Rectal smooth muscle tissue (tissue), 1 donor: ENCODE results near the gene GNAT1.
"Not testable (repeated sequence)": the region's sequence is repeated elsewhere in the genome, so short reads cannot be mapped to it uniquely, and the experiment has no call there.

Source experiments
- H3K27ac ChIP-seq: one replicate; pipeline ENCODE4 v1.7.0; 2013; ENCODE audit warnings: low read depth, low read length, inconsistent platforms
- H3K27me3 ChIP-seq: one replicate; pipeline ENCODE4 v1.7.0; 2013; ENCODE audit warnings: low read length; ENCODE audit not compliant: control insufficient read depth, insufficient read depth
- H3K36me3 ChIP-seq: one replicate; pipeline ENCODE4 v1.7.0; 2013; ENCODE audit warnings: low read length; ENCODE audit not compliant: control insufficient read depth, insufficient read depth
- H3K4me1 ChIP-seq: one replicate; pipeline ENCODE4 v1.7.0; 2013; ENCODE audit warnings: low read length; ENCODE audit not compliant: control insufficient read depth, insufficient read depth
- H3K4me3 ChIP-seq: one replicate; pipeline ENCODE4 v1.7.0; 2013; ENCODE audit warnings: low read length
- H3K9ac ChIP-seq: one replicate; pipeline ENCODE4 v1.7.0; 2013; ENCODE audit warnings: low read length

The GNAT1 gene

GRCh38 chr3:50236484-50237132 is 45.2 kb downstream of the GNAT1 start:
- Histone ChIP-seq H3K4me3 (peak overlapping the region; percentile 96), H3K27ac (peak overlapping the region; percentile 86), H3K36me3 (no peaks in the 10 kb centered on the region), H3K9ac (peak overlapping the region; percentile 71), H3K4me1 (peaks cover 24% of the 10 kb centered on the region), H3K27me3 (no peaks in the 10 kb centered on the region)

- peak overlapping the region; percentile 71 for H3K9ac ChIP-seq
- peaks cover 24% of the 10 kb centered on the region for H3K4me1 ChIP-seq
- H3K27ac ChIP-seq: peak overlapping the region; percentile 86
- H3K36me3 ChIP-seq: no peaks in the 10 kb centered on the region
- H3K27me3 ChIP-seq: no peaks in the 10 kb centered on the region
- peak overlapping the region; percentile 96 for H3K4me3 ChIP-seq
These were observed 45.8 kb downstream of the GNAT1 start for GRCh38 chr3:50237133-50237651.

DNA sequence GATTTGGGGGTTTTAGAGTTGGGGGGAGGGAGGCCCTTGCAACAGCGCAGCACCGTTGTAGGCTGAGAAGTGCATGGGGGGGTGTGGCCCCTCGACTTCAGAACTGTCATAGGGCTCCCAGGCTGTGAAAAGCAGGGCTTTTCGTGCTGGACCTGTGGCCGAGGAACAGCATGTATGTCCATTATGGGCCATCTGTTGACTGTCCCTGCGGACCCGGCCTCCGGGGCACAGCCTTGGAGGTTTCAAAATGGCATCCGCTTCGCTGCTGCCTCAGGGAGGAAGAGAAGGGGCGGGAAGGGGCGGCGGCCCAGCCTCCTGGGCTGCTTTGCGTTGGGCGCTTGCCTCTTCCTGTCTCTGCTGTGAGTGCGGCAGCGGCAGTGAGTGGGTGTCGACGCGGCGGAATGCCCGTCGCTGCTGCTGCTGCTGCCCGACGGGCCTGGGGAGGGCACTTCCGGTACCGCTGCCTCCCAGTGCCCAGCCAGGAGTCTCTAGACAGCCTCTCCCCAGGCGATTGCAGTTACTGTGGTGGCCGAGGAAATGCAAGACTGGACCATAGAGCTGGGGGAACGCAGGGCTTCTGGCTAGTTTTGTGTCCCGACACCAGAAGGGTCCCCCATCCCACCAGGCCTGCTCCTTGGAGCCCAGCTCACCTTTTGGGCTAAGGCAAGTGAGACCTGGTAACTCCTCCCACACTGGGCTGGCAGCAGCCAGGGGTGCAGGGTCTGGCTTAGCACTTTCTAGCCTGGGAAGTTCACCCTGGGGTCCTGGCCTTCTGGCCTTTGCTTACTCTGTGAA is 46.5 kb downstream of the GNAT1 start:
- Histone ChIP-seq H3K27me3 (no peaks in the 10 kb centered on the region), H3K4me1 (peaks cover 24% of the 10 kb centered on the region), H3K4me3 (peak overlapping the region; percentile 96), H3K9ac (peak overlapping the region; percentile 71), H3K27ac (peak overlapping the region; percentile 86), H3K36me3 (no peaks in the 10 kb centered on the region)

DNA sequence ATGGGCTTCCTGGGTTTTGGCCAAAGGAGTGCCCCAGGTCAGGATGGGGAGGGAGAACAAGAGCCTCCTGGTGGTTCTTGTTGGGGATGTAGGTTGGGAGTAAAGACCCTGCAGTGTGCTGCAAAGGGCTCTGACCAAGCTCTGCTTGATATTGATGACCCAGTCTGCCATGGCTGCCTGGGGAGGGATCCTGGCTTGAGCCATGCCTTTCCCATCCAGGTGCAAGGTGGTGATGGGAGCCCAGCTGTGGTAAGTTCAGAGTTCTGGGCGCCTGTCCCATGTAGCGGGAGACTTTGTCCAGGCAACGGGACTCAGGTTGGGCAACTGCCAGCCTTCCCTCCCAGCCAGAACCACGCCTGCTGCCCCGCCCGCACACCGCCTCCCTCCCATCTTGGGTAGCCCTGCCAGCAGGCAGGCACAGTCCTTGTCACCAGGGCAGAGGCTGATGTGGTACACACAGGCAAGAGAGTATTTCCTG is 47.2 kb downstream of the GNAT1 start:
- H3K4me3 ChIP-seq: peak overlapping the region; percentile 96
- H3K4me1 ChIP-seq: peaks cover 24% of the 10 kb centered on the region
- H3K9ac ChIP-seq: peak overlapping the region; percentile 12
- H3K27ac ChIP-seq: peak overlapping the region; percentile 86
- H3K36me3 ChIP-seq: no peaks in the 10 kb centered on the region
- H3K27me3 ChIP-seq: no peaks in the 10 kb centered on the region

DNA sequence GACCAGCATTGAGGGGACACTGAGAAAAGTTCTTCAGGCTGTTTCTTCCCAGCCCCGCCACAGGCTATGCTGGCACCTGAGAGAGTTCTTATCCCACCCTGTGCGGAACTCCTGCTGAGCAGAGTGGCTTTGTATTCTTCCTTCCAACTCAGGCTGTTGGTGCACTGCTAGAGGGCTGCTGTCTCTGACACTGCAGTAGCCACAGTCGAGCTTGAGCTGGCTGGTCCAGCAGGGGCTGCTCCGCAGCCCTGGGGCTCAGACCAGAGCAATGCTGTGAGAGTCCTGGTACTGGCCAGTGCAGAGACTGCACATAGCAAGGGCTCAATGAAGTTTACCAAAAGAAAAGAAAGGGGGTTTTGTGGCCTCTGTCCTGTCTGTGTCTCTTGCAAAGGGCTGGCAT is 48.2 kb downstream of the GNAT1 start:
- H3K4me1 ChIP-seq: peaks cover 24% of the 10 kb centered on the region
- H3K9ac ChIP-seq: no peak overlapping the region
- no peak overlapping the region for H3K4me3 ChIP-seq
- H3K36me3 ChIP-seq: no peaks in the 10 kb centered on the region
- peak overlapping the region; percentile 86 for H3K27ac ChIP-seq
- H3K27me3 ChIP-seq: no peaks in the 10 kb centered on the region

DNA sequence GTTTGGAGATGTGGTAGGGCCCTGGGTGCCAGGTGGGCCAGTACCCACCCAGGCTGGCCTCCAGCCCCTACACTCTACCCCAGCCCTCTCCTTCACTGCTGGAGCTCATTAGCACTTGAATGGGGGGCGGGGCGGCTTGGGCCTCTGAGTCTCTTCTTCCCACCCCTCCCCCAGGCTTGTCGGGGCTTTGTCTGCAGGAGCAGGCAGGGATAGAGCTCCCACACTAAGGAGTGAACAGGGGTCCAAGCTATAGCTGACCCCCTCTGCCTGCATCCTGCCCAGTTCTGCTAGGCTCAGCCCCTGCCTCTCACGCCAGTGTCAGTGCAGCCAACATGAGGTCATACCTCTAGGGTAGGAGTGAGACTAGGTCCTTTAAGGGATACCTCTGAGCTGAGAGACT is 49.8 kb downstream of the GNAT1 start:
- Histone ChIP-seq H3K4me3 (peak overlapping the region; percentile 34), H3K27ac (no peak overlapping the region), H3K36me3 (no peaks in the 10 kb centered on the region), H3K9ac (no peak overlapping the region), H3K27me3 (no peaks in the 10 kb centered on the region), H3K4me1 (peaks cover 29% of the 10 kb centered on the region)

GRCh38 chr3:50241713-50242380 is 50.4 kb downstream of the GNAT1 start:
- peak overlapping the region; percentile 34 for H3K4me3 ChIP-seq

DNA sequence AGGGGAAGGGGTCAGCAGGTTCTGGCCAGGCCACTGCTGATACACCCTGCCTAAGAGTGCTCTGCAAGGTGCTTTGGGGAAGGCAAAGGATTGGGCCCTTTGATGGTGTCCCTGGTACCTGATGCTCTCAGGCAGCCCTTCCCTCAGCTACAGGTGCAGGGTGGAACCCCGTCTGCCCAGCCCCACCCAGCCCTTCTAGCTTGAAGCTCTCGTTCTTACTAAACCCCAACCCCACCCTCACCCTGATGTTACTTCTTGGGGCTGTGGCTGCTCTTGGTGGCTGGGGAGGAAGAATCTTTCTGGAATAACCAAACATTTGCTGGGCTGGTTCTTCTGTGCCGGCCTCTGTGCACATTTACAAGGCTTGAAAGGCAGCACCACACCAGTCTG is 51.0 kb downstream of the GNAT1 start:
- H3K27ac ChIP-seq: peak overlapping the region; percentile 24
- H3K9ac ChIP-seq: no peak overlapping the region
- H3K4me3 ChIP-seq: peak overlapping the region; percentile 11
- H3K36me3 ChIP-seq: peaks cover 2% of the 10 kb centered on the region
- no peaks in the 10 kb centered on the region for H3K27me3 ChIP-seq
- H3K4me1 ChIP-seq: peaks cover 36% of the 10 kb centered on the region

More at GRCh38 chr3:50241713-50242380, 50.4 kb downstream of the GNAT1 start:
- Histone ChIP-seq H3K4me1 (peaks cover 34% of the 10 kb centered on the region), H3K9ac (peak overlapping the region; percentile 10), H3K36me3 (no peaks in the 10 kb centered on the region), H3K27ac (peak overlapping the region; percentile 24), H3K27me3 (no peaks in the 10 kb centered on the region)

- Histone ChIP-seq H3K27ac (peak overlapping the region; percentile 24), H3K4me1 (peaks cover 36% of the 10 kb centered on the region), H3K4me3 (peak overlapping the region; percentile 11), H3K9ac (no peak overlapping the region), H3K36me3 (peaks cover 2% of the 10 kb centered on the region), H3K27me3 (no peaks in the 10 kb centered on the region)
These were observed 51.6 kb downstream of the GNAT1 start for GRCh38 chr3:50242851-50243542.

DNA sequence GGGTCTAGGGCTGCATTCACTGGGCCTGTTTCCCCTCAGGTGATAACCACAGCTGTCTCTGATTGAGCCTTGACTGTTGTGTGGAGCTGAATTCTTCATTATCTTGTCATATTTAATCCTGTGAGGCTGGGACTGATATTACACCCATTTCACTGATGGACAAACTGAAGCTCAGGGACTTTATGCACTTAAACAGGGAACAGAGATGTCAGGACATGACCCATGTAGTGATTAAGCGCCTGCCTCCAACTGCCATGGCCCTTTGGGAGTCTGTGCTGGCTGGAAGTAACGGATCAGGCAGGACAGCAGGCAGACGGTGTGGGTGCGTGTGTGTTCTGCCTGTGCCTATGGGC is 52.1 kb downstream of the GNAT1 start:
- Histone ChIP-seq H3K36me3 (peaks cover 2% of the 10 kb centered on the region), H3K27ac (peak overlapping the region; percentile 22), H3K4me1 (peaks cover 31% of the 10 kb centered on the region), H3K4me3 (peak overlapping the region; percentile 11), H3K27me3 (no peaks in the 10 kb centered on the region), H3K9ac (no peak overlapping the region)

DNA sequence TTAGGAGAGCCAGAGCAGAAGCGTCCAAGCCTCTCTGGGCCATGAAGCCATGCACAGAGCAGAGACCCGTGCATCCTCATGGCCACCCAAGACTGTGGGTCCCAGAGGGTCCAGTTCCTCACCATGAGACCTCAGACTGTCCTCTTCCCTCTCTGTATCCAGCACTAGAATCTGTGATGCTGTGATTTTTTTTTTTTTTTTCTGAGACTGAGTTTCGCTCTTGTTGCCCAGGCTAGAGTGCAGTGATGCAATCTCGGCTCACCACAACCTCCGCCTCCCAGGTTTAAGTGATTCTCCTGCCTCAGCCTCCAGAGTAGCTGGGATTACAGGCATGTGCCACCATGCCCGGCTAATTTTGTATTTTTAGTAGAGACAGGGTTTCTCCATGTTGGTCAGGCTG is 53.4 kb downstream of the GNAT1 start:
- Histone ChIP-seq H3K4me1 (peaks cover 18% of the 10 kb centered on the region), H3K27ac (peak overlapping the region; percentile 6)
- not testable (repeated sequence) for H3K9ac ChIP-seq, H3K27me3 ChIP-seq, H3K36me3 ChIP-seq, H3K4me3 ChIP-seq
